22Rv1 (cell line): ENCODE results near the gene CALML6.

ENCODE experiments used
- CTCF ChIP-seq: fragments of 450-650 bp; IDR thresholded peaks from 2 replicates; pipeline ENCODE4 v1.5.1; 2017; ENCODE audit warnings: mild to moderate bottlenecking
- ZFX ChIP-seq: fragments of 450-650 bp; IDR thresholded peaks from 2 replicates; pipeline ENCODE4 v1.6.1; 2017; ENCODE audit warnings: antibody characterized with exemption, borderline replicate concordance

DNA sequence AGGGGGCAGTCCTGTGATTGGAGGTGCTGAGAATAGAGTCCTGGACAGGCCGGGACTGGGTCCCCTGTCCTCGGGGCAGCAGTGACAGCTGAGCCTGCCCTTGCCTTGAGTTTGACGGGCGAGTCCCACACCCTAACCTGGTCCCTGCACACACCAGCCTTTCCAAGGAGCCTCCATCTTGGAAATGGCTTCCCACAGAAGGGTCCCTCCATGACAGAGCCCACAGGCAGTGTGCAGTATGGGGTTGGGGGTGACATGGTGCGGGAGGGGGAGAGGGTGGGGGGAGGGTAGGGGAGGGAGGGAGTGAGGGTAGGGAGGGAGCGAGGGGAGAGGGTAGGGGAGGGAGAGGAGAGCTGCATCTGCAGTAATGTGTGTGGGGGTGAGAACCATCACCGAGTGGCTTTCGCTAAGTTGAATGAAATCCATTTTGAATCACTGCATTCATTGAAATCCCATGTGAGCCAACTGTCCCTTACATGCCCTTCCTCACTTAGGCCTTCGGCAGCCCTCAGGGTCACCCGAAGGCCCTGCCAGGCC, 14.1 kb downstream of the CALML6 start:
- no peak for TF ChIP-seq ZFX
- TF ChIP-seq CTCF: no peak
